CD4-positive, alpha-beta T cell treated with Interleukin-17A for 1 hour (primary cell): ENCODE measurements around the gene NEK7.
"Not testable (repeated sequence)": the region's sequence is repeated elsewhere in the genome, so short reads cannot be mapped to it uniquely, and the experiment has no call there.

Source experiments
- DNase-seq: peaks from one replicate; pipeline ENCODE4 v3.0.0-alpha.2; 2020

The NEK7 gene

GRCh38 chr1:198212675-198213074 is 55.9 kb downstream of the NEK7 start:
- DNase-seq = no peak

- no peak for DNase-seq
Measured at GRCh38 chr1:198214924-198215323, 58.1 kb downstream of the NEK7 start.

GRCh38 chr1:198220428-198220827 is 63.6 kb downstream of the NEK7 start:
- DNase-seq = no peak

- not testable (repeated sequence) for DNase-seq
Measured at GRCh38 chr1:198227010-198227409, 70.2 kb downstream of the NEK7 start.

DNA sequence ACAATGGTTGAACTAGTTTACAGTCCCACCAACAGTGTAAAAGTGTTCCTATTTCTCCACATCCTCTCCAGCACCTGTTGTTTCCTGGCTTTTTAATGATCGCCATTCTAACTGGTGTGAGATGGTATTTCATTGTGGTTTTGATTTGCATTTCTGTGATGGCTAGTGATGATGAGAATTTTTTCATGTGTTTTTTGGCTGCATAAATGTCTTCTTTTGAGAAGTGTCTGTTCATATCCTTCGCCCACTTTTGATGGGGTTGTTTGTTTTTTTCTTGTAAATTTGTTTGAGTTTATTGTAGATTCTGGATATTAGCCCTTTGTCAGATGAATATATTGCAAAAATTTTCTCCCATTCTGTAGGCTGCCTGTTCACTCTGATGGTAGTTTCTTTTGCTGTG is 70.7 kb downstream of the NEK7 start:
- not testable (repeated sequence) for DNase-seq

DNA sequence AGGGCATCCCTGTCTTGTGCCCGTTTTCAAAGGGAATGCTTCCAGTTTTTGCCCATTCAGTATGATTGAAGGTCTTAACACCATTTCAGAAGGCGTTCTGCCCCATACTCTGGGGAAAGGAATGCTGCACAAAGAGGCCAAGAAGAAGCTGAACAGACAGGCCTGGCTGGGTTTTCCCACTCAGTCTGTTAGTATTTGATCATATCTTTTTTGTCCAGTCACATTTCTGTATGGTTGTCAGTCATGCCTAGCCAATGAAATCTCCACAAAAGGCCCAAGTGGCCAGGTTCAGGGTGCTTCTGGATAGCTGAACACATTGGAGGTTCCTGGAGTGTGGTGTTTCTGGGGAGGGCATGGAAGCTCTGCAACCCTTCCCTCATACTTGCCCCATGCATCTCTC is 72.1 kb downstream of the NEK7 start:
- no peak for DNase-seq

GRCh38 chr1:198231779-198232178 is 75.0 kb downstream of the NEK7 start:
- DNase-seq = no peak

DNA sequence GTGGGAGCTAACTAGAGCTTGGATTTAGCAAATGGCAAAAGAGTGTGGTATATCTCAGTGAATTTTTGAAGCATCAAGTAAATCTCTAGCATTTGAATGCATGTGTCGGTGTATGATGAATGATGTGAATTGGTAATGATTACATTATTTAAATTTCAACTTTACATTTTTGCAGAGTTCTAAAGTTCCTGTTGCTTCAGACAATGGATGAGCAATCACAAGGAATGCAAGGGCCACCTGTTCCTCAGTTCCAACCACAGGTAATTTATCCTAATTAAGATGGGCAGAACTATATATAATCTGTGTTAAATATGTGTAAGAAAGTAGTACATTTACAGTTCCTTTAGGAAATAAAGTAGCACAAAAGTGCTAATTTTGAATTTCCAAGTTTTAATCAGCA is 75.6 kb downstream of the NEK7 start:
- no peak for DNase-seq

- no peak for DNase-seq
Measured at GRCh38 chr1:198232940-198233675, 76.3 kb downstream of the NEK7 start.

GRCh38 chr1:198234520-198235251 is 77.9 kb downstream of the NEK7 start:
- no peak for DNase-seq

DNA sequence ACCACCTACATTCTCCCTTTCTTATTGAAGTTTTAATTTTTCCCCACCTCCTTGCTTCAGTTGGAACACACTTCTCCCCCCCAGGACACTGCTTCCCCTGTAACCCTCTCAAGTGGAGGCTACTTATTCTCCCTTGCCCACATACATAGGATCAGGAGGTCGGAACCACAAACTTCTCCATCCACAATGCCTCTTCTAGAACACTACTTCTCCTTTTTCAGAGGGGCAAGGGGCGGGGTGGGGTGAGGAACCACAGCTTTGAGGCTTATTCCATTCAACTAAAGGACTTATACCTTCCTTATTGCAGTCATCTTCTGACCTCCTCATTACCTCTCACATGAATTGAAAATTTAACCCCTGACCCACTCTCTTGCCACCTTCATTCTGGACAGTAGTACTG is 81.3 kb downstream of the NEK7 start:
- peak; percentile 12 for DNase-seq

DNA sequence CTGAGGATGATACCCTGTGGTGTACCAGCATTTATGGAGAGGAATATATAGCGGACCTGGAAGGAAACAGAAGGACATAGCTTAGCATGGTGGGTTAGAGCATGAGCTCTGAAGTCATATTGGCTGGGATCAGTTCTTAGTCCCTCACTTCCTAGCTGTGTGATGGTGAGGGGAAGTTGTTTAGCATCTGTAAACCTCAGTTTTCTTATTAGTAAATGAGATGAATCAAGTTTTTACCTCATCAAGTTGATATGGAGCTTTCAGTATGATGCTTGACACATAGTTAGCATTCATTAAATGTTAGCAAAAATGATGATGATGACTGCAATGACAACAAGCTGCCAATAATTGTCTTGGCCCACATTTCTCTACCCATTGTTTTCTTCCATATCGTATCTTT is 84.8 kb downstream of the NEK7 start:
- DNase-seq = no peak

GRCh38 chr1:198244772-198245171 is 88.0 kb downstream of the NEK7 start:
- no peak for DNase-seq

GRCh38 chr1:198245379-198245778 is 88.6 kb downstream of the NEK7 start:
- no peak for DNase-seq

GRCh38 chr1:198246337-198246736 is 89.5 kb downstream of the NEK7 start:
- DNase-seq = no peak

- no peak for DNase-seq
Measured at GRCh38 chr1:198253259-198253658, 96.5 kb downstream of the NEK7 start.

GRCh38 chr1:198253668-198254067 is 96.9 kb downstream of the NEK7 start:
- no peak for DNase-seq

GRCh38 chr1:198254521-198254920 is 97.7 kb downstream of the NEK7 start:
- DNase-seq = no peak

DNA sequence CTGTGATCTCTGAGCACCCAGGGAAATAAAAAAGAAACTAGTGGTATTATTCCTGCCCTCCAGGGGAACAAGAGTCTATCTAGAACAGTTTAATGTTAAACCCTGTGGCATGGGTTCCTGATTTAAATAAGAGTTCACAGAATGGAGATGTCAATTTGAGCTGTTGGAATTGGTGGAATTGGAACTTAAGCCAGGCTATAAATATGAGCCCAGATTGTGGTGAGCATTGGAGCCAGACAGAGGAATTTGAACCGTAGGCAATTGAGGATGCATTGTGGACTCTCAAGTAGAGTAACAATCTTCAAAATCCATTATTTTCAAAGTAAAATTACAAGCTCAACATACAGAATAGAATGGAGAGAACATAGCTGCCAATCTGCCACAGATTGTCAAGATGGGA is 98.2 kb downstream of the NEK7 start:
- DNase-seq = no peak

DNA sequence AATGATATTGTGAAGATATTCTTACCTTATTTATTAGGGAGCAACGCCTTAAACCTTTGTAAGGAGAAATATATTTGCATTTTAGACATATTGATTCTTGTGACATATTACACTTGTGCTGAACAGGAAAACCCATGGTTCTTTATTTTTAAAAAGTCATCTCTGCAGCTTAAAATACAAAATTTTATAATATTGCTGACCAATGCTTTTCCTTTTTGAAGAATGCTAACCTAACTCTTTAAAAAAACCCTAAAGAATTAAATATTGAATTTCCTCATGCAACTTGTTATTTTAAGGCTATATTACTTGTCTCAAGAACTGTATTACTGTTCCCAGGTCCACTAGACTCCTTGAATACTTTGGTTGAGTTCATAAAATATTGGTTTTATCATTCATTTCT is 99.0 kb downstream of the NEK7 start:
- DNase-seq = no peak

DNA sequence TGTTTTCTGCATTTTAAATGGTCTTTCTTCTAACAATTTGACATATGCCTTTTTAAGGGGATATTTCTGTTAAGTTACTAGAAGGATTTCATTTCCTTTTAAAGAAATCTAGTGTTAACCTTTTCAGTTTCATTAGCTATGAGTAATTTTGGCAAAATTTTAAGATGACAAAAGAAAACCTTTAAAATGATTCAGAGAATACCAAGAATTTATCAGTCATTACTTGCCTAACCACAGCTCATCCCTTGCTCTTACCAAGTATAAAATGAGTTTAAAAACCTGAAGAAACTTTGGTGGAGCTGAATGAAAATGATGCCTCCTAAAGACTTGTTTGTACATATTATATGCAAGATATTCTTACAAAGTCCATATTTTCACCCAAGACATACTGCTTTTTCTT is 101.7 kb downstream of the NEK7 start:
- no peak for DNase-seq

GRCh38 chr1:198259333-198260074 is 102.7 kb downstream of the NEK7 start:
- no peak for DNase-seq

DNA sequence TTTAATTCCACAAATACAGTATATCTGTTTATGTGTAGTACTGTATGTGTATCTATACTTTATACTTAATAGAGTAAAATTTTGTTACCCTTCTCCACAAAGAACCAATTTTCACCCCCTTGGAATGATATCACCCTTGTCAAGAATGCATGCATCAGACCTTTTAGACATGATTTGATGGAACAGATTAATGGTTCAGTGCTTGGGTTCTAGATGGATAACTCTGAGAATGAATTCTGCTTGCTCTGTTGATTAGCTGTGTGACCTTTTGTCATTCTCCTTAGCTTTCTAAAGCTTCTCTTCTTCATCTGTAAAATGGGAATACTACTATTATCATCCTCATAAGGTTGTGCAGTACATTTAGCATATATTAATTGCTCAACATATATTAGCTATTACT is 105.1 kb downstream of the NEK7 start:
- DNase-seq = no peak

GRCh38 chr1:198263186-198263585 is 106.4 kb downstream of the NEK7 start:
- DNase-seq = no peak
